Measurements from ENCODE around the gene SNX14. TPM values are rescaled to one million over a fixed set of nuclear protein-coding genes. Genes with fewer than 3 reads are reported as not detected.
"Not testable (repeated sequence)": the region's sequence is repeated elsewhere in the genome, so short reads cannot be mapped to it uniquely, and the experiment has no call there.

SNX14 gene
- total RNA-seq, 1 donor from 2014 or later: 63.2 TPM

- DNase-seq (ENCODE audit: low spot score in 2 of 2): no peak
- Histone ChIP-seq H3K36me3 (peaks cover 16 to 29% of the 10 kb centered on the region in 2 donors), H3K27ac (no peak overlapping the region), H3K9me3 (no peaks in the 10 kb centered on the region), H3K4me1 (no peaks in the 10 kb centered on the region), H3K4me3 (no peak overlapping the region), H3K27me3 (no peaks in the 10 kb centered on the region)
- no peak for TF ChIP-seq CTCF (IDR thresholded peaks at IDR 0.05)
- intact Hi-C loops (cut with DNase I): no loop called here
Observed at GRCh38 chr6:85569323-85569722, 24.3 kb downstream of the SNX14 start.

DNA sequence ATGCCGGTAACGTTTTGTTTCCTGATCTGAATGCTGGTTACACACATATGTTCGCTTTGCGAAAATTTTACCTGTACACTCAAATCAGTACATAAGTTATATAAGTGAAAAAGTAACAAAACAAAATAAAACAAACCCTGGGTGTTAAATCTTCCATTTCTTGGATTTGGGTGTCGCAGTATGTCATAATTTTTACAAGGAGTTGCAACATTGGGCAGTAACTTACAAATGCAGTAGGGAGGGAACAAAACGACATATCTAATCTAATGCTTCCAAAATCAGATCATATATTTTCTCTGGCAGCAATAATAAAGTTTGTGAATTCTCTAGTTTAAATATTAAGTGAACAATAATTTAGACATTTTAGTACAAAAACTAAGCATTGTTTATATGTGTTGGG lies 25.2 kb downstream of the SNX14 start:
- Histone ChIP-seq H3K9me3 (no peaks in the 10 kb centered on the region), H3K4me3 (no peak overlapping the region), H3K27me3 (no peaks in the 10 kb centered on the region), H3K27ac (no peak overlapping the region), H3K36me3 (peaks cover 16 to 33% of the 10 kb centered on the region in 2 donors), H3K4me1 (no peaks in the 10 kb centered on the region)
- no peak for TF ChIP-seq CTCF (IDR thresholded peaks at IDR 0.05)
- DNase-seq (ENCODE audit: low spot score in 2 of 2): no peak
- intact Hi-C loops (cut with DNase I): no loop called here

GRCh38 chr6:85565736-85566135 lies 27.9 kb downstream of the SNX14 start:
- Histone ChIP-seq H3K36me3 (peaks cover 8 to 48% of the 10 kb centered on the region in 2 donors), H3K9me3 (no peaks in the 10 kb centered on the region), H3K27ac (no peak overlapping the region), H3K4me3 (no peak overlapping the region), H3K4me1 (no peaks in the 10 kb centered on the region), H3K27me3 (no peaks in the 10 kb centered on the region)
- no peak for TF ChIP-seq CTCF (IDR thresholded peaks at IDR 0.05)
- DNase-seq (ENCODE audit: low spot score in 2 of 2): no peak
- intact Hi-C loops (cut with DNase I): no loop called here

DNA sequence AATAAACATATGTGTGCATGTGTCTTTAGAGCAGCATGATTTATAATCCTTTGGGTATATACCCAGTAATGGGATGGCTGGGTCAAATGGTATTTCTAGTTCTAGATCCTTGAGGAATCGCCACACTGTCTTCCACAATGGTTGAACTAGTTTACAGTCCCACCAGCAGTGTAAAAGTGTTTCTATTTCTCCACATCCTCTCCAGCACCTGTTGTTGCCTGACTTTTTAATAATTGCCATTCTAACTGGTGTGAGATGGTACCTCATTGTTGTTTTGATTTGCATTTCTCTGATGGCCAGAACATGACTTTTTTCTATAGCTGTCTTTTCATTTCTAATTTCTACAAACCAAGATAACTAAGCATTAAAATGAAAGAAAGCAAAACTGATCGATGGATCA lies 29.4 kb downstream of the SNX14 start:
- intact Hi-C loops (cut with DNase I): not testable (repeated sequence)

GRCh38 chr6:85561750-85562357 lies 31.8 kb downstream of the SNX14 start:
- intact Hi-C loops (cut with DNase I): no loop called here
- no peaks in the 10 kb centered on the region for H3K27me3 ChIP-seq
- no peaks in the 10 kb centered on the region for H3K4me1 ChIP-seq
- peaks cover 13 to 40% of the 10 kb centered on the region in 2 donors for H3K36me3 ChIP-seq
- DNase-seq (ENCODE audit: low spot score in 2 of 2): no peak
- no peak overlapping the region for H3K4me3 ChIP-seq
- H3K27ac ChIP-seq: no peak overlapping the region
- TF ChIP-seq CTCF (IDR thresholded peaks at IDR 0.05): no peak
- H3K9me3 ChIP-seq: no peaks in the 10 kb centered on the region

More for the DNA sequence above, 29.4 kb downstream of the SNX14 start:
- H3K36me3 ChIP-seq: peaks cover 13 to 46% of the 10 kb centered on the region in 2 donors
- not testable (repeated sequence) for DNase-seq (ENCODE audit: low spot score in 2 of 2); H3K27ac ChIP-seq; H3K27me3 ChIP-seq; H3K4me1 ChIP-seq; H3K4me3 ChIP-seq; H3K9me3 ChIP-seq

- peaks cover 13 to 42% of the 10 kb centered on the region in 2 donors for H3K36me3 ChIP-seq
- no peak for TF ChIP-seq CTCF (IDR thresholded peaks at IDR 0.05)
- no peak overlapping the region for H3K27ac ChIP-seq
- DNase-seq (ENCODE audit: low spot score in 2 of 2): no peak
- intact Hi-C loops (cut with DNase I): no loop called here
- no peak overlapping the region for H3K4me3 ChIP-seq
- no peaks in the 10 kb centered on the region for H3K9me3 ChIP-seq
- H3K27me3 ChIP-seq: no peaks in the 10 kb centered on the region
- no peaks in the 10 kb centered on the region for H3K4me1 ChIP-seq
Observed at GRCh38 chr6:85556992-85557668, 36.5 kb downstream of the SNX14 start.
